Stimulated activated naive CD8-positive, alpha-beta T cell treated with anti-CD3 and anti-CD28 coated beads, Interleukin-15, amount 100 ng/mL, for 72 hours (primary cell): ENCODE data around the gene ACACB.

Source experiments
- ATAC-seq: fragments of 150-1000 bp; cut with Tn5 transposase; 2 replicates; pipeline ENCODE4 v1.10.0; 2021; ENCODE audit warnings: mild to moderate bottlenecking, moderate library complexity
- DNase-seq, 2 donors: peaks; one replicate each; pipeline ENCODE4 v3.0.0; 2021 to 2022
- H3K27ac Mint-ChIP-seq, 2 donors: one replicate each; pipeline ENCODE4 v1.8.0; 2022; ENCODE audit warnings: mild to moderate bottlenecking in 2 of 2, mixed read lengths in 2 of 2, moderate library complexity in 2 of 2
- H3K27me3 Mint-ChIP-seq: one replicate; pipeline ENCODE4 v1.8.0; 2022; ENCODE audit warnings: mixed read lengths
- H3K4me1 Mint-ChIP-seq: one replicate; pipeline ENCODE4 v1.8.0; 2022; ENCODE audit warnings: mild to moderate bottlenecking, mixed read lengths
- H3K4me3 Mint-ChIP-seq, 2 donors: one replicate each; pipeline ENCODE4 v1.8.0; 2022; ENCODE audit warnings: mild to moderate bottlenecking in 2 of 2, mixed read lengths in 2 of 2, moderate library complexity in 1 of 2
- H3K9me3 Mint-ChIP-seq, 2 donors: one replicate each; pipeline ENCODE4 v1.8.0; 2022; ENCODE audit warnings: mixed read lengths in 2 of 2

ACACB gene

GRCh38 chr12:109098651-109099050 lies 17.7 kb upstream of the ACACB start:
- peaks cover 30% of the 10 kb centered on the region for H3K4me1 Mint-ChIP-seq
- peak overlapping the region in 1 of 2 donors; percentile 74 for H3K27ac Mint-ChIP-seq
- DNase-seq (no peak), ATAC-seq (no peak)
- no peaks in the 10 kb centered on the region for H3K27me3 Mint-ChIP-seq
- peak overlapping the region; percentile 82 to 96 for H3K4me3 Mint-ChIP-seq
- no peaks in the 10 kb centered on the region for H3K9me3 Mint-ChIP-seq

- H3K27ac Mint-ChIP-seq: peak overlapping the region in 1 of 2 donors; percentile 76
- ATAC-seq: no peak
- DNase-seq: no peak
- H3K27me3 Mint-ChIP-seq: no peaks in the 10 kb centered on the region
- peaks cover 23% of the 10 kb centered on the region for H3K4me1 Mint-ChIP-seq
- H3K4me3 Mint-ChIP-seq: peak overlapping the region; percentile 82 to 96
- H3K9me3 Mint-ChIP-seq: no peaks in the 10 kb centered on the region
These were observed 16.9 kb upstream of the ACACB start for GRCh38 chr12:109099431-109100020.

- ATAC-seq (no peak), DNase-seq (no peak)
- Mint-ChIP-seq H3K27ac (no peak overlapping the region), H3K9me3 (no peaks in the 10 kb centered on the region), H3K27me3 (no peaks in the 10 kb centered on the region), H3K4me1 (peaks cover 23% of the 10 kb centered on the region), H3K4me3 (no peak overlapping the region)
These were observed 15.6 kb upstream of the ACACB start for GRCh38 chr12:109100741-109101140.

GRCh38 chr12:109102491-109102890 lies 13.9 kb upstream of the ACACB start:
- no peaks in the 10 kb centered on the region for H3K27me3 Mint-ChIP-seq
- H3K9me3 Mint-ChIP-seq: no peaks in the 10 kb centered on the region
- no peak overlapping the region for H3K4me3 Mint-ChIP-seq
- no peak overlapping the region for H3K27ac Mint-ChIP-seq
- DNase-seq: no peak
- no peak for ATAC-seq
- H3K4me1 Mint-ChIP-seq: peaks cover 23% of the 10 kb centered on the region

- no peak for ATAC-seq
- no peak overlapping the region for H3K27ac Mint-ChIP-seq
These were observed 11.2 kb upstream of the ACACB start for GRCh38 chr12:109105176-109105575.

GRCh38 chr12:109109746-109110350 lies 6.5 kb upstream of the ACACB start:
- no peak for ATAC-seq
- H3K4me3 Mint-ChIP-seq: no peak overlapping the region
- DNase-seq: no peak
- peaks cover 5% of the 10 kb centered on the region for H3K4me1 Mint-ChIP-seq
- H3K27ac Mint-ChIP-seq: no peak overlapping the region
- H3K27me3 Mint-ChIP-seq: no peaks in the 10 kb centered on the region
- H3K9me3 Mint-ChIP-seq: no peaks in the 10 kb centered on the region

More at GRCh38 chr12:109105176-109105575, 11.2 kb upstream of the ACACB start:
- no peak for DNase-seq
- Mint-ChIP-seq H3K4me1 (peaks cover 7% of the 10 kb centered on the region), H3K9me3 (no peaks in the 10 kb centered on the region), H3K27me3 (no peaks in the 10 kb centered on the region), H3K4me3 (no peak overlapping the region)

- peak; percentile 85 for ATAC-seq
- peaks cover 10% of the 10 kb centered on the region for H3K4me1 Mint-ChIP-seq
- H3K27me3 Mint-ChIP-seq: no peaks in the 10 kb centered on the region
- H3K4me3 Mint-ChIP-seq: peak overlapping the region; percentile 77
- peak overlapping the region in 1 of 2 donors; percentile 87 for H3K27ac Mint-ChIP-seq
- peak; percentile 15 to 50 for DNase-seq
- no peaks in the 10 kb centered on the region for H3K9me3 Mint-ChIP-seq
These were observed 5.3 kb upstream of the ACACB start for GRCh38 chr12:109110988-109111495.

- Mint-ChIP-seq H3K9me3 (no peaks in the 10 kb centered on the region), H3K4me1 (peaks cover 11% of the 10 kb centered on the region), H3K4me3 (no peak overlapping the region), H3K27ac (no peak overlapping the region), H3K27me3 (no peaks in the 10 kb centered on the region)
- ATAC-seq (no peak), DNase-seq (no peak)
These were observed 3.5 kb upstream of the ACACB start for GRCh38 chr12:109112720-109113465.

GRCh38 chr12:109113661-109114321 lies 2.6 kb upstream of the ACACB start:
- Mint-ChIP-seq H3K4me3 (no peak overlapping the region), H3K4me1 (peaks cover 11% of the 10 kb centered on the region), H3K27me3 (no peaks in the 10 kb centered on the region), H3K9me3 (no peaks in the 10 kb centered on the region), H3K27ac (peak overlapping the region in 1 of 2 donors; percentile 42)
- ATAC-seq: no peak
- DNase-seq: no peak

GRCh38 chr12:109114644-109115043 lies 1.7 kb upstream of the ACACB start:
- peaks cover 11% of the 10 kb centered on the region for H3K4me1 Mint-ChIP-seq
- H3K27ac Mint-ChIP-seq: no peak overlapping the region
- no peak overlapping the region for H3K4me3 Mint-ChIP-seq
- DNase-seq (no peak), ATAC-seq (no peak)
- no peaks in the 10 kb centered on the region for H3K9me3 Mint-ChIP-seq
- H3K27me3 Mint-ChIP-seq: no peaks in the 10 kb centered on the region

GRCh38 chr12:109115404-109115757 lies 1.0 kb upstream of the ACACB start:
- Mint-ChIP-seq H3K27me3 (no peaks in the 10 kb centered on the region), H3K27ac (no peak overlapping the region), H3K4me1 (peaks cover 11% of the 10 kb centered on the region), H3K4me3 (no peak overlapping the region), H3K9me3 (no peaks in the 10 kb centered on the region)
- ATAC-seq: no peak
- DNase-seq: no peak

GRCh38 chr12:109116611-109116949 lies 193 bp downstream of the ACACB start:
- no peak overlapping the region for H3K27ac Mint-ChIP-seq
- H3K4me1 Mint-ChIP-seq: peaks cover 9% of the 10 kb centered on the region
- no peaks in the 10 kb centered on the region for H3K27me3 Mint-ChIP-seq
- H3K4me3 Mint-ChIP-seq: no peak overlapping the region
- no peak for ATAC-seq
- DNase-seq: no peak
- no peaks in the 10 kb centered on the region for H3K9me3 Mint-ChIP-seq

GRCh38 chr12:109120095-109120494 lies 3.7 kb downstream of the ACACB start:
- ATAC-seq: no peak
- H3K4me1 Mint-ChIP-seq: peaks cover 6% of the 10 kb centered on the region
- H3K27me3 Mint-ChIP-seq: no peaks in the 10 kb centered on the region
- no peaks in the 10 kb centered on the region for H3K9me3 Mint-ChIP-seq
- H3K4me3 Mint-ChIP-seq: no peak overlapping the region
- no peak for DNase-seq
- no peak overlapping the region for H3K27ac Mint-ChIP-seq

GRCh38 chr12:109120557-109120956 lies 4.2 kb downstream of the ACACB start:
- H3K4me1 Mint-ChIP-seq: peaks cover 5% of the 10 kb centered on the region
- no peak overlapping the region for H3K27ac Mint-ChIP-seq
- DNase-seq (no peak), ATAC-seq (no peak)
- no peaks in the 10 kb centered on the region for H3K27me3 Mint-ChIP-seq
- no peaks in the 10 kb centered on the region for H3K9me3 Mint-ChIP-seq
- H3K4me3 Mint-ChIP-seq: no peak overlapping the region

- H3K4me3 Mint-ChIP-seq: no peak overlapping the region
- no peaks in the 10 kb centered on the region for H3K9me3 Mint-ChIP-seq
- DNase-seq (no peak), ATAC-seq (no peak)
- no peaks in the 10 kb centered on the region for H3K4me1 Mint-ChIP-seq
- H3K27me3 Mint-ChIP-seq: no peaks in the 10 kb centered on the region
- peak overlapping the region in 1 of 2 donors; percentile 34 for H3K27ac Mint-ChIP-seq
These were observed 5.0 kb downstream of the ACACB start for GRCh38 chr12:109121346-109121880.
